MG63 (cell line): ENCODE results near the gene PEX10. TPM values are rescaled to one million over a fixed set of nuclear protein-coding genes. Genes with fewer than 3 reads are reported as not detected.

Experiments
- DNase-seq: peaks from one replicate; pipeline ENCODE4 v3.0.0-alpha.2; 2020
- H3K27me3 ChIP-seq: fragments of 250-450 bp; sonication (Bioruptor Pico); 2 replicates; pipeline ENCODE4 v1.5.1; 2020; ENCODE audit warnings: mild to moderate bottlenecking, moderate library complexity
- H3K36me3 ChIP-seq: fragments of 250-450 bp; sonication (Bioruptor Pico); 2 replicates; pipeline ENCODE4 v1.5.1; 2020; ENCODE audit warnings: mild to moderate bottlenecking, moderate library complexity
- H3K4me3 ChIP-seq: fragments of 250-450 bp; sonication (Bioruptor Pico); 2 replicates; pipeline ENCODE4 v1.5.1; 2020; ENCODE audit warnings: mild to moderate bottlenecking, moderate library complexity
- H3K9me3 ChIP-seq: fragments of 250-450 bp; sonication (Bioruptor Pico); 2 replicates; pipeline ENCODE4 v1.5.1; 2020; ENCODE audit warnings: mild to moderate bottlenecking, moderate library complexity
- total RNA-seq: library from RNA; depleted of rRNA; stranded (reverse); fragments of >200 nt; shearing (Covaris generic); gene quantifications from 2 replicates; pipeline ENCODE4 v1.2.3, GENCODE V29; 2014; ENCODE audit warnings: low replicate concordance

Gene PEX10
- total RNA-seq, 1 experiment from 2014 or later, result 44.5 TPM

- H3K27me3 ChIP-seq, result peaks cover 25% of the 10 kb centered on the region
- H3K36me3 ChIP-seq, result no peaks in the 10 kb centered on the region
- no peaks in the 10 kb centered on the region for H3K9me3 ChIP-seq
- H3K4me3 ChIP-seq, result no peak overlapping the region
- DNase-seq, result no peak
Measured at GRCh38 chr1:2432441-2432844, 20.1 kb upstream of the PEX10 start.

GRCh38 chr1:2431518-2431917 is 19.2 kb upstream of the PEX10 start:
- H3K36me3 ChIP-seq, result no peaks in the 10 kb centered on the region
- no peak for DNase-seq
- H3K4me3 ChIP-seq, result no peak overlapping the region
- H3K27me3 ChIP-seq, result peaks cover 25% of the 10 kb centered on the region
- no peaks in the 10 kb centered on the region for H3K9me3 ChIP-seq

- Histone ChIP-seq H3K27me3 (peaks cover 25% of the 10 kb centered on the region), H3K36me3 (no peaks in the 10 kb centered on the region), H3K4me3 (no peak overlapping the region), H3K9me3 (no peaks in the 10 kb centered on the region)
- no peak for DNase-seq
Measured at GRCh38 chr1:2431103-2431502, 18.7 kb upstream of the PEX10 start.

- Histone ChIP-seq H3K4me3 (no peak overlapping the region), H3K27me3 (peaks cover 24% of the 10 kb centered on the region), H3K36me3 (no peaks in the 10 kb centered on the region), H3K9me3 (no peaks in the 10 kb centered on the region)
- DNase-seq, result no peak
Measured at GRCh38 chr1:2430592-2430973, 18.2 kb upstream of the PEX10 start.

GRCh38 chr1:2429780-2430591 is 17.6 kb upstream of the PEX10 start:
- Histone ChIP-seq H3K9me3 (no peaks in the 10 kb centered on the region), H3K4me3 (no peak overlapping the region), H3K27me3 (peaks cover 22% of the 10 kb centered on the region), H3K36me3 (no peaks in the 10 kb centered on the region)
- DNase-seq, result no peak

- Histone ChIP-seq H3K36me3 (no peaks in the 10 kb centered on the region), H3K9me3 (peaks cover under 1% of the 10 kb centered on the region; the same call in 1 of the 2 replicates), H3K4me3 (no peak overlapping the region), H3K27me3 (peaks cover 9% of the 10 kb centered on the region)
- no peak for DNase-seq
Measured at GRCh38 chr1:2428490-2428889, 16.1 kb upstream of the PEX10 start.

GRCh38 chr1:2427976-2428375 is 15.6 kb upstream of the PEX10 start:
- H3K4me3 ChIP-seq, result no peak overlapping the region
- H3K27me3 ChIP-seq, result peaks cover 4% of the 10 kb centered on the region; the same call in 1 of the 2 replicates
- no peak for DNase-seq
- peaks cover 4% of the 10 kb centered on the region; the same call in 1 of the 2 replicates for H3K9me3 ChIP-seq
- no peaks in the 10 kb centered on the region for H3K36me3 ChIP-seq

- no peaks in the 10 kb centered on the region for H3K27me3 ChIP-seq
- H3K4me3 ChIP-seq, result no peak overlapping the region
- peaks cover 10% of the 10 kb centered on the region; the same call in 1 of the 2 replicates for H3K9me3 ChIP-seq
- DNase-seq, result no peak
- H3K36me3 ChIP-seq, result no peaks in the 10 kb centered on the region
Measured at GRCh38 chr1:2427051-2427450, 14.7 kb upstream of the PEX10 start.

GRCh38 chr1:2426540-2426939 is 14.2 kb upstream of the PEX10 start:
- H3K36me3 ChIP-seq, result no peaks in the 10 kb centered on the region
- H3K4me3 ChIP-seq, result no peak overlapping the region
- no peak for DNase-seq
- peaks cover 10% of the 10 kb centered on the region; the same call in 1 of the 2 replicates for H3K9me3 ChIP-seq
- H3K27me3 ChIP-seq, result no peaks in the 10 kb centered on the region

- H3K27me3 ChIP-seq, result no peaks in the 10 kb centered on the region
- H3K36me3 ChIP-seq, result no peaks in the 10 kb centered on the region
- DNase-seq, result no peak
- no peak overlapping the region for H3K4me3 ChIP-seq
- H3K9me3 ChIP-seq, result peaks cover 10% of the 10 kb centered on the region; the same call in 1 of the 2 replicates
Measured at GRCh38 chr1:2425892-2426291, 13.5 kb upstream of the PEX10 start.

GRCh38 chr1:2422523-2422922 is 10.2 kb upstream of the PEX10 start:
- peaks cover 10% of the 10 kb centered on the region; the same call in 1 of the 2 replicates for H3K9me3 ChIP-seq

GRCh38 chr1:2419416-2419815 is 7.1 kb upstream of the PEX10 start:
- no peak for DNase-seq
- Histone ChIP-seq H3K4me3 (no peak overlapping the region), H3K27me3 (peaks cover 18% of the 10 kb centered on the region), H3K9me3 (peaks cover 10% of the 10 kb centered on the region; the same call in 1 of the 2 replicates), H3K36me3 (no peaks in the 10 kb centered on the region)

More at GRCh38 chr1:2422523-2422922, 10.2 kb upstream of the PEX10 start:
- Histone ChIP-seq H3K36me3 (no peaks in the 10 kb centered on the region), H3K4me3 (no peak overlapping the region), H3K27me3 (peaks cover 17% of the 10 kb centered on the region)
- no peak for DNase-seq

- Histone ChIP-seq H3K9me3 (peaks cover 10% of the 10 kb centered on the region; the same call in 1 of the 2 replicates), H3K36me3 (no peaks in the 10 kb centered on the region), H3K4me3 (no peak overlapping the region), H3K27me3 (peaks cover 18% of the 10 kb centered on the region)
- DNase-seq, result no peak
Measured at GRCh38 chr1:2418791-2419320, 6.5 kb upstream of the PEX10 start.

- H3K27me3 ChIP-seq, result peaks cover 18% of the 10 kb centered on the region
- peaks cover 4% of the 10 kb centered on the region; the same call in 1 of the 2 replicates for H3K9me3 ChIP-seq
- H3K4me3 ChIP-seq, result no peak overlapping the region
- no peaks in the 10 kb centered on the region for H3K36me3 ChIP-seq
- no peak for DNase-seq
Measured at GRCh38 chr1:2417833-2418225, 5.5 kb upstream of the PEX10 start.

GRCh38 chr1:2417083-2417832 is 4.9 kb upstream of the PEX10 start:
- H3K36me3 ChIP-seq, result no peaks in the 10 kb centered on the region
- H3K9me3 ChIP-seq, result no peaks in the 10 kb centered on the region
- no peak overlapping the region for H3K4me3 ChIP-seq
- H3K27me3 ChIP-seq, result peaks cover 18% of the 10 kb centered on the region
- DNase-seq, result no peak

GRCh38 chr1:2416403-2416802 is 4.0 kb upstream of the PEX10 start:
- H3K4me3 ChIP-seq, result no peak overlapping the region
- H3K27me3 ChIP-seq, result peaks cover 18% of the 10 kb centered on the region
- H3K9me3 ChIP-seq, result no peaks in the 10 kb centered on the region
- no peak for DNase-seq
- H3K36me3 ChIP-seq, result no peaks in the 10 kb centered on the region

GRCh38 chr1:2415801-2416208 is 3.4 kb upstream of the PEX10 start:
- Histone ChIP-seq H3K9me3 (no peaks in the 10 kb centered on the region), H3K4me3 (no peak overlapping the region), H3K27me3 (peaks cover 18% of the 10 kb centered on the region), H3K36me3 (no peaks in the 10 kb centered on the region)
- no peak for DNase-seq
